ENCODE data around the gene ATP8B2.
"Not testable (repeated sequence)": the region's sequence is repeated elsewhere in the genome, so short reads cannot be mapped to it uniquely, and the experiment has no call there.

ATP8B2 gene

GRCh38 chr1:154323493-154323892 is 1.8 kb upstream of the ATP8B2 start:
- no peak for DNase-seq (ENCODE audit: low read depth in 2 of 2)

GRCh38 chr1:154324241-154324640 is 1.1 kb upstream of the ATP8B2 start:
- DNase-seq (ENCODE audit: low read depth in 2 of 2), result no peak

GRCh38 chr1:154325583-154326545 is 539 bp downstream of the ATP8B2 start:
- no peak for DNase-seq (ENCODE audit: low read depth in 2 of 2)

- DNase-seq (ENCODE audit: low read depth in 2 of 2), result no peak
Measured at GRCh38 chr1:154326546-154327465, 1.5 kb downstream of the ATP8B2 start.

GRCh38 chr1:154327466-154328317 is 2.4 kb downstream of the ATP8B2 start:
- DNase-seq (ENCODE audit: low read depth in 2 of 2), result no peak

GRCh38 chr1:154328318-154329151 is 3.2 kb downstream of the ATP8B2 start:
- DNase-seq (ENCODE audit: low read depth in 2 of 2), result peak; percentile 83 to 84

- no peak for DNase-seq (ENCODE audit: low read depth in 2 of 2)
Measured at GRCh38 chr1:154329152-154329521, 3.8 kb downstream of the ATP8B2 start.

- no peak for DNase-seq (ENCODE audit: low read depth in 2 of 2)
Measured at GRCh38 chr1:154329551-154330131, 4.3 kb downstream of the ATP8B2 start.

GRCh38 chr1:154330669-154331068 is 5.3 kb downstream of the ATP8B2 start:
- no peak for DNase-seq (ENCODE audit: low read depth in 2 of 2)

GRCh38 chr1:154334079-154335024 is 9.0 kb downstream of the ATP8B2 start:
- DNase-seq (ENCODE audit: low read depth in 2 of 2), result no peak

GRCh38 chr1:154335025-154335714 is 9.8 kb downstream of the ATP8B2 start:
- peak; percentile 84 to 85 for DNase-seq (ENCODE audit: low read depth in 2 of 2)

- DNase-seq (ENCODE audit: low read depth in 2 of 2), result no peak
Measured at GRCh38 chr1:154337253-154337894, 12.0 kb downstream of the ATP8B2 start.

GRCh38 chr1:154338875-154339274 is 13.6 kb downstream of the ATP8B2 start:
- DNase-seq (ENCODE audit: low read depth in 2 of 2), result no peak

- not testable (repeated sequence) for DNase-seq (ENCODE audit: low read depth in 2 of 2)
Measured at GRCh38 chr1:154341366-154341765, 16.0 kb downstream of the ATP8B2 start.

- DNase-seq (ENCODE audit: low read depth in 2 of 2), result no peak
Measured at GRCh38 chr1:154342132-154342531, 16.8 kb downstream of the ATP8B2 start.

- DNase-seq (ENCODE audit: low read depth in 2 of 2), result peak; percentile 60 to 68
Measured at GRCh38 chr1:154342836-154343472, 17.6 kb downstream of the ATP8B2 start.
